A172 (cell line): Measurements from ENCODE around the gene IQSEC3. TPM values are rescaled to one million over a fixed set of nuclear protein-coding genes. Genes with fewer than 3 reads are reported as not detected.
"Not testable (repeated sequence)": the region's sequence is repeated elsewhere in the genome, so short reads cannot be mapped to it uniquely, and the experiment has no call there.

Experiments used
- DNase-seq: peaks from one replicate; pipeline ENCODE4 v3.0.0-alpha.2; 2015; ENCODE audit warnings: low spot score
- total RNA-seq: library from RNA; depleted of rRNA; stranded (reverse); fragments of >200 nt; shearing (Covaris generic); gene quantifications from 2 replicates; pipeline ENCODE4 v1.2.3, GENCODE V29; 2014; rRNA removed

The IQSEC3 gene
- not detected in 2 replicates for total RNA-seq

DNA sequence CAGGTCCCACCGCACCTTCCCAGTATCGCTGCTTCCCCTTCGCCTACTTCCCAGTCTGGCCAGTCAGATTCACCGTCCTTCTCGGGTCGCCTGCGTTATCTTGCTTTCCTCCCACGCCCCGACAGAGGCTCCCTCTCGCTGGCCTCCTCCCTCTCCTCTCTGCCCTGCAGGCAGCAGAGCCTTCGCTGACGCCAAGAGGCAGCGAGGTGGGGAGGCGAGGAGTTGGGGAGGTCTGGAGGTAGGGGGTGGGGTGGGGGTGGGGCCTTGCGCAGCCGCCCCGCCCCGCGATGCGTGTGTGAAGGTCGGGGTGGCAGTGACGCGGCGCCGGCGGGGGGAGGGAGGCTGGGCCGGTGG, at the start of gene IQSEC3:
TSS of gene IQSEC3 (plus strand) at position 340 of the 354 bp plus-strand sequence. CDS start 116 bp downstream, outside the sequence.
- not testable (repeated sequence) for DNase-seq

DNA sequence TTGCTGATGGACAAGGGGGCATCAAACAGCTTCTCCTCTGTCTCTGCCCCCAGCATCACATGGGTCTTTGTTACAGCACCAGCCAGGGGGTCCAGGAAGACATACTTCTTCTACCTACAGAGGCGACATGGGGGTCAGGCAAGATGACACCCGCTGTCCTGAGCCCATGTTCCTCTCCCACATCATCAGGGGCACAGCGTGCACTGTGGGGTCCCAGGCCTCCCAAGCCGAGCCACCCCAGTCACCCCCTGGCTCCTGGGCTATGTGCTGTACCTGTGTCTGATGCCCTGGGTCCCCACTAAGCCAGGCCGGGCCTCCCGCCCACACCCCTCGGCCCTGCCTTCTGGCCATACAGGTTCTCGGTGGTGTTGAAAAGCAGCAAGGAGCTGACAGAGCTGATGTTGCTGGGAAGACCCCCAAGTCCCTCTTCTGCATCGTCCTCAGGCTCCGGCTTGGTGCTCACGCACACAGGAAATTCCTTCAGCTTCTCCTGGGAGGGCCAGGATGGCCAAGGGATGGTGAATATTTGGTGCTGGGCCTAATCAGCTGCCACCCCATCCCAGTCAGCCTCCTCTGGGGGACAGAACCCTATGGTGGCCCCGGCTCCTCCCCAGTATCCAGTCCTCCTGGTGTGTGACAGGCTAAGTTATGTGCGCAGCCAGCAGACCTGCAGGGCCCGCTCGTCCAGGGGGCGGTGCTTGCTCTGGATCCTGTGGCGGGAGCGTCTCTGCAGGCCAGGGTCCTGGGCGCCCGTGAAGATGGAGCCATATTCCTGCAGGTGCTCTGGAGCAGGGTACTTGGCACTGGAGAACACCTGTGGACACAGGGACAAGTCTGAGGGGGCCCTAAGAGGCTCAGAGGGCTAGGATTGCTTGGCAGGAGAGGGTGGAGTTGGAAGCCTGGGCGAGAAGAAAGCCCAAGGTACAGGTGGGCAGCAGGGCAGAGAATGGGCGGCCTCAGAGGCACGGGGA, 48.9 kb upstream of the IQSEC3 start:
- DNase-seq: not testable (repeated sequence)

DNA sequence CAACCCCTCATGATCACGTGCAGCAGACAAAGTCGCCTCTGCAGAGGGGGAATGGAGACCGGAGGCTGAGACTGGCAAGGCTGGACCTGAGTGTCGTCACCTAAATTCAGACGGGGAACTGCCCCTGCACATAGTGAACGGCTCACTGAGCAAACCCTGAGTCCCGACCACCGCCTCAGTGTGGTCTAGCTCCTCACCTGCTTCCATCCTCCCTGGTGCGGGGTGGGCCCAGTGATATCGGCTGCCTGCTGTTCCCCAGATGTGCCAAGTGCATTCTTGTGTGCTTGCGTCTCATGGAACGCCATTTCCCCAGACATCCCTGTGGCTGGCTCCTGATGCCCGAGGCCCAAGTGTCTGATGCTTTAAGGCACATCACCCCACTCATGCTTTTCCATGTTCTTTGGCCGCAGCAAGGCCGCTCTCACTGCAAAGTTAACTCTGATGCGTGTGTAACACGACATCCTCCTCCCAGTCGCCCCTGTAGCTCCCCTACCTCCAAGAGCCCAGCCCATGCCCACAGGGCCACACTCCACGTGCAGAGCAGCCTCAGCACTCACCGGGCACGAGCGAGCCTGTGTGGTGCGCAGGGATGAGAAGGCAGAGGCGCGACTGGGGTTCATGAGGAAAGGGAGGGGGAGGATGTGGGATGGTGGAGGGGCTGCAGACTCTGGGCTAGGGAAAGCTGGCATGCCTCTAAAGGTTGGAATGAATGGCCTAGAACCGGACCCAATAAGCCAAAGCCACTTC, 47.6 kb upstream of the IQSEC3 start:
- DNase-seq: not testable (repeated sequence)

DNA sequence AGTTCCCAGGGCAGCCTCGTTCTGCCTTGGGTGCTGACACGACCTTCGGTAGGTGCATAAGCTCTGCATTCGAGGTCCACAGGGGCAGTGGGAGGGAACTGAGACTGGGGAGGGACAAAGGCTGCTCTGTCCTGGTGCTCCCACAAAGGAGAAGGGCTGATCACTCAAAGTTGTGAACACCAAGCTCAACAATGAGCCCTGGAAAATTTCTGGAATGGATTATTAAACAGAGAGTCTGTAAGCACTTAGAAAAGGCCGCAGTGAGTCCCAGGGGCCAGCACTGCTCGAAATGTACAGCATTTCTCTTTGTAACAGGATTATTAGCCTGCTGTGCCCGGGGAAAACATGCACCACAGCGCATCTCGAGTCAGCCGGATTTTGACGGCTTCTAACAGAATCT, 46.7 kb upstream of the IQSEC3 start:
- not testable (repeated sequence) for DNase-seq

DNA sequence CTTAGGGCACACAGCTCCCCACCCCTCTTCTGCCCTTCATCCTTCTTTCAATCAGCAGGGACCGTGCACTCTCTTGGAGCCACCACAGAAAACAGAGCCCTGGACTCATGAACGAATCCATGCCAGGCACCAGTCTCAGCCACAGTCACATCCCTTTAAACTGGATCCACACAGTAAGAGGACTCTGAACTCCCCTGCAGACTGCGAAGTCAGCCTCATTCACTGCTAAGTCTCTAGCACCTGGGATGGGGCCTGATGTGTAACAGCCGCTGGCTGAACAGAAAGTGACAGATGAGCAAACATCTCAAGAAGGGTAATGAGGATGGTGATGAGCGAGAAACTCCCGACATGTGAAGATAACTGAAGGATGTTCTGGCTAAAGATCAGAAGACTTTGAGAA, 45.8 kb upstream of the IQSEC3 start:
- no peak for DNase-seq

DNA sequence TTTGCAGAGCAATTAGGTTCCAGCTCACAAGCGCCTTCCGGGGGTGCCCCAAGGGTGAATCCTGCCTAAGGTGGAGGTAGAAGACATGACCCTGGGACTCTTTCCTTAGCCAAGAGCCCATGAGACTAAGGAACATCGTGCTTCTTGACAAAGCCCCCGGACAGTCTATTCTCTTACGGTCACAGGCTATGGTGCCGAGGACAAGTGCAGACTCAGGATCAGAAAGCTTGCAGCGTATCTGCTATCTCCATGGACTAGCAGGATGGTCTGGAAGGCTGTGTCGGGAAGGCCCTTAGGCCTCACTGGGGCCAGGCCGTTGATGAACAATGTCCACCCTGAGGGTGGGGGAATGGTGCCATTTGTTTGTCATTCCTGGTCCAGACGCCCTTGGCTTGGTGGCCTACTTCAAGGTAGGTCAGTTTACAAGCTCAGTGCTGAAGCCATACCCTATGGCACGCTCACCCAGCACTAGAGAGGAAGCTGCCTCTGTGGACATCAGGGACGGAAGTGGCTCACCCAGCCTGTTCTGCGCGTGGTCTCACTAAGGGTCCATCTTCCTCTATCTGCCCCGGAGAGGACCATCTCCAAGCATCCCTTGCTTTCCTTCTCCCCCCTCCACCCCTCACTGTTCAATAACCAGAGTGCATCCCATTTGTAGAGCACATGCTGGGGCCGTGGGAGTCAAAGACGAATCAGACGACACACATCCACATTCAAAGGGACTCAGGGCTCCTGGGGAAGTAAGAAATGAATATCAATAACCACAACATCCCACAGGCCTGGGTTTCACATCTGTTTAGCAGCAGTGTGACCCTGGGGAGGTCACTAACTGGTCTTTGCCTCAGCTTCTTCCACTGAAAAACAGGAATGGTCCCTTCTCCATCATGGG, 45.0 kb upstream of the IQSEC3 start:
- DNase-seq: no peak

DNA sequence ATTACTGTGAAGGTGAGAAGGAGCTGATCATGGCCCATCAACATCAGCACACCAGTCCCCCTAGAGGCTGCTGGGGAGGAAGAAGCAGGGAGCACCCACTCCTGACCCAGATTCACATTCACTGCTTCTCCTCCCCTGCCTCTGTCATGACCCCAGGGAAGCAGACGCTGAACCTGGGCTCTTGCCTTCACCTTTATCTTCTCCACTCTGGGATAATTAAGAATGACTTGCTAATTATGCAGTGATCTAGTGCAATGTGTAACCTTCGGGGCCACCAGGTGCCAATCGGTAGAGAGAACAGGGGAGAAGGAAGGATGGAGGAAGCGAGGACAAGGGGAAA, 44.4 kb upstream of the IQSEC3 start:
- DNase-seq: no peak

DNA sequence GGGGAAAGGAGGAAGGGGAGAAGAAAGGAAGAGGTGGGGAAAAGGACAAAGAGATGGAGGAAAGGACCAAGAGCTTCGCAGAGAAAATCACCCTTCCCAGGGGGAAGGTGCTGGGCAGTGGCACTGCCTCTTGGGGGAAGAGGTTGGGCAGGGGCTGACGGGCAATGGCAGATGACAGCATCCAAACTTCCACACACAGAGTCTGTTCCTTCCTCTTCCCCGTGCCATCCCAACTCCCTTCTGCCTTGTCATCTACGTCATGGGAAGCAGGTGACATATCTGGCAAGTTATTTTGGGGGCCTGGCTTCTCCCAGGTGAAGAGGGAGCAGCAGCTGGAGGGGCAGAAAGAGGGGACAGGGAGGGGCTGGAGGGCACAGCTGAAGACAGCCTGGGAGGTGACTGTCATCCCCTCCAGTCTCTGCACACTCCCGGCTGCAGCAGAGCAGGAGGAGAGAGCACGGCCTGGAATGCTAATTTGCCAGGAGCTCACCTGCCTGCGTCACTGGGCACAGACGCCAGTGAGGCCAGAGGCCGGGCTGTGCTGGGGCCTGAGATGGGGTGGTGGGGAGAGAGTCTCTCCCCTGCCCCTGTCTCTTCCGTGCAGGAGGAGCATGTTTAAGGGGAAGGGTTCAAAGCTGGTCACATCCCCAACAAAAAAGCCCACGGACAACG, 43.9 kb upstream of the IQSEC3 start:
- DNase-seq: no peak

DNA sequence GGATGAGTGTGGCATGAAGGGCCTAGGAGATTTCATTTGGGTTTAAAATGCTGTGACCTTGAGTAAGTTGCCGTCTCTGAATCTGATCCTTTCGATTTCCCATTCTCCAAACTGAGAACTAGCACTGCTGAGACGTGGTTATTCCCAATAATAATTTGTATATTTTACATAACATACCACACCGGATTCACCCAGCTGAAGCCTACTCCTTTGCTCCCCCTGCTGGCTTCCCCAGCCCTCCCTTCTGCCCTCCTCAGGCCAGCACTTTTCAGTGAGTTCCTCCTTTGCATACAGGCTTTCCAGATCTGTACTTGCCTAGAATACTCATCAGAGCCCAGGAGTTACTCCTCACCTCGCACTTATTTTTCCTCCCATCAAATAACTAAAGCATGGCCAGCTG, 38.7 kb upstream of the IQSEC3 start:
- not testable (repeated sequence) for DNase-seq

DNA sequence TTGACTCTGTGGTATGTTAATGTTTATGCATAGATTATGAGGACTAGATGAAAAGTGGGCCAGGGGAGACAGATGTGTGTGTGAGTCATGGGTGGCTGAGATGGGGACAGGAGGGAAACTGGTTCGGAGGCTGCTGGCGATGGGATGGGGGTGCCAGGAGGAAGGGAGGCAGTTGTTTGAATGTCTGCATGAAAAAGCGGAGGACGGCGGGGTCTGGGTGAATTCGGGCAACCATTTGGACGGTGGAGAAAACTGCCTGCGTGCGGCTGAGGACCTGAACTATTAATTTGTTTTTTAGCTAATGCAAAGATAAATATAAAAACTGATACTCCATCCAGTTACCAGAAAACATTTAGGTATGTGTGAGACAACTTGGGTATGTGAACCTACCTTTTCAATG, 27.8 kb upstream of the IQSEC3 start:
- DNase-seq: not testable (repeated sequence)

DNA sequence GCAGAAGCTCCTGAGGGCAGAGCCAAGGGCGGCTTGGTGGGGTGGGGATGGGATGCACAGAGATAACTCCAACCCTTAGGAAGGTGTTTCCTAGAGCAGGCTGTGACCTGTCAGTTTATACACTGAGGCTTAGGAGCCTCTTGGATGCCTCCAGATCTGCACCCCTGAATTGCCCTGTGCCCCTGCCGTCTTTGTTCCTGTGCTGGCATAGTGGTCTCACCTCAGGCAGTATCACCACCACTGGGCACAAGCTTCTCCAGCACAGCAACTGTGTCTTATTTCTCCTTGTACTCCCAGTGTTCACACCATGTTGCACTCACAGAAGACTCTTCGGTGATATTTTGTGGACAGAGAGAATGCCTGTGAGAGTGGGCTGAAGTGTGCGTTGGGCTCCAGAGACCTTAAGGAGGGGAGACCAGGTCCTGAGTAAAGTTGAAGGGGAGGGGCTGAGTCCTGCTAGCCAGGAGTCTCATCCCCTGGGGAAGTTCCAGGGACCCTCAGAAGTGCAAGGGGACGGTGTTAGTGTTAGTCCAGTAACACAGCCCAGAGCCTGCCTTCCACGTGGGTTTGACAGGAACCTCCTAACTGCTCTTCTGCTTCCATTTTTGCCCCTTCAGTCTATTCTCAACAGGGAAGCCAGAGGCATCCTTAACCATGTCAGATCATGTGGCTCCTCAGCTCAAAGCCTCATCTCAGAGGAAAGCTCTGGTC, 26.9 kb upstream of the IQSEC3 start:
- not testable (repeated sequence) for DNase-seq

DNA sequence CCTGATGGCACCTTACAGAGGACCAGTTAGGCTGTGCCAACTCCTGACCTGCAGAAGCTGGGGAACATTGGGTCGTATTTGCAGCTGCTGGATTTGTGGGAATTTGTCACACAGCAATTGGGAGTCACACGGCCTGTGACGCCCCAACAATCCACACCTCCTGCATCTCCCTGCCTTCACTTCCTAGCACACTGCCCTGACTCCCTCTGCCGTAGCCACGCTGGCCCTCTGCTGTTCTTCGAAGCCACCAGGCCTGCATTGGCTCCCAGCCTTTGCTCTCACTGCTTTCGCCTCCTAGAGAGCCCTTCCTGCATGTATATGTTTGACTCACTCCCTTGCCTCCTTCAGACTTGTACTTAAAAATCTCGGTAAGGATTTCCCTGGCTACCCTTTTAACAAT, 22.2 kb upstream of the IQSEC3 start:
- not testable (repeated sequence) for DNase-seq

DNA sequence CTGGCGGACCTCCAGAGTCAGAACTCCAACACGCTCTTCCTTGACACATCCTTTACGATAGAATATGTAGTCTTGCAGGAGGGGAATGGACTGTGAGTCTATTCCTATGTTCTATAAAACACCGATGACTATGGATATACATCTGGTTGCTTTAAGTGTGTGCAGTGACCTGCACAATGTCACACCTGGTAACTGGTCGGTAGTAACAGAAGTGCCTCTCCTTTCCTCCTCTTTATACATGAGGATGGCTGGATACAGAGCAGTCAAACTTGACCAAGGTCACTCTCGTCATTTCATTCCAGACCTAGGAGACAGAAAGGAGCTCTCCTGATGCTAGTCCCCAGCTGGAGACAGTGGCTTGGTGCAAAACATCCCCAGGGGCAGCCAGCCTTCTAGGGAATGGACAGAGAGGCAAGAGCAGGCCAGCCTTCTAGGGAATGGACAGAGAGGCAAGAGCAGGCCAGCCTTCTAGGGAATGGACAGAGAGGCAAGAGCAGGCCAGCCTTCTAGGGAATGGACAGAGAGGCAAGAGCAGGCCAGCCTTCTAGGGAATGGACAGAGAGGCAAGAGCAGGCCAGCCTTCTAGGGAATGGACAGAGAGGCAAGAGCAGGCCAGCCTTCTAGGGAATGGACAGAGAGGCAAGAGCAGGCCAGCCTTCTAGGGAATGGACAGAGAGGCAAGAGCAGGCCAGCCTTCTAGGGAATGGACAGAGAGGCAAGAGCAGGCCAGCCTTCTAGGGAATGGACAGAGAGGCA, 21.2 kb upstream of the IQSEC3 start:
- not testable (repeated sequence) for DNase-seq

DNA sequence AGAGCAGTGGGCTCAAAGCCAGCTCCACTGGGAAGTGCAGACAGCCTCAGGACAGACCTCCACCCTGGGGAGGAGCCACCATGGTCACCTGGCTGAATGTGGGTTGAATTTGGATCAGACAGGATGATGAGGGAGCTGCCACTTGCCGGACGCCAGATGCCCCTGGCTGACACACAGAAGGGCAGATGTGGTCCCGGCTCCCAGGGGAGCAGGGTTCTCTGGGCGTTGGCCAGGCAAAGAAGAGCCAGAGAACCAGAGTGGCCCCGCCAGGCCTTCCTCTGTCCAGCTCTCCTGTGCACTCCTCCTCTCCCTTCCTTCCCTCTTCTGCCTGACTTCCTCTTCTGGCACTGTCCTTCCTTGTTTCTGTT, 20.6 kb upstream of the IQSEC3 start:
- not testable (repeated sequence) for DNase-seq

DNA sequence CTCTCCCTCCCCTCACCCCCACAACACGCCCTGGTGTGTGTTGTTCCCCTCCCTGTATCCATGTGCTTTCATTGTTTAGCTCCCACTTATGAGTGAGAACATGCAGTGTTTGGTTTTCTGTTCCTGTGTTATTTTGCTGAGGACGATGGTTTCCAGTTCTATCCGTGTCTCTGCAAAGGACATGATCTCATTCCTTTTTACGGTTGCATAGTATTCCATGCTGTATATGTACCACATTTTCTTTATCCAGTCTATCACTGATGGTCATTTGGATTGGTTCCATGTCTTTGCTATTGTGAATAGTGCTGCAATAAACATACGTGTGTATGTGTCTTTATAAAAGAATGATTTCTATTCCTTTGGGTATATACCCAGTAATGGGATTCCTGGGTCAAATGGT, 20.0 kb upstream of the IQSEC3 start:
- DNase-seq: not testable (repeated sequence)

DNA sequence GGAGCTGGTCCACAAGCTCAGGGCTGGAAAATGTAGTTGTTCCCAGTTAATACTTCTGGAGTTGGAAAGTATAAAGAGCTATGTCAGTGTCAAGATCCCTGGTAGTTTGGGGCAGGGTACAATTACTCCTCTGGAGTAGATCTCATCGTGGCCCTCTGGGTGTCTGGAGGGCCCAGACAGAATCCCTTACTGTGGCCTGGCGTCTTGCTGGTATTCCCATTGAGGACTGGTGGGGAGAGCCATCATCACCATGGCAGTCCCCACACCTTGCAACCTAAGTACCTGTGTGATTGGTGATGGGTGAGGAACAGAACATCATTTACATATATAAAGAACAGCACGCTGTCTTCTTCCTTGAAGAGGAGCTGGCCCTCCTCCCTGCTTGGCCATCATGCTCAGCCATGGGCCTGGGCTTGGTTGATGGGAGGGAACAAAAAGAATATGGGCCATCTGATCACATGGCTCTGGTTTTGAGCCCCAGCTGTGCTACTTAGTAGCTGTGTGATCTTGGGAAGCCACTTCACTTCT, 18.8 kb upstream of the IQSEC3 start:
- DNase-seq: not testable (repeated sequence)

DNA sequence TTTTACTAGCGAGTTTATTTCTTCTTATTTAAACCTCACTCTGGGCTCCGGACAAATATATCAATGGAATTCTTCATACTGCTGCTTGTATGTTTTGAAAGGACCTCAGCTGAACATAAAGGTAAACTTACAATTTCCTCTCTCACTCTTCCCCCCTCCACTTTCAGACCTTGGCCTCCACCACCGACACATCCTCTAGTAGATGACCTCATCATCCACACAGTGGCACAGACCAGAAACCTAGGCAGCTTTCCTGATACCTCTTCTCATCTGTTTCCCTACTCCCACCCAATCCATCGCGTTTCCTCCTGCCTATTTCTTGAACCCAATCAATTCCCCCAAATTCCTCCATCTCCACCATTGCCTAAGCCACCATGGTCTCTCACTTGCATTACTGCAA, 17.4 kb upstream of the IQSEC3 start:
- not testable (repeated sequence) for DNase-seq

DNA sequence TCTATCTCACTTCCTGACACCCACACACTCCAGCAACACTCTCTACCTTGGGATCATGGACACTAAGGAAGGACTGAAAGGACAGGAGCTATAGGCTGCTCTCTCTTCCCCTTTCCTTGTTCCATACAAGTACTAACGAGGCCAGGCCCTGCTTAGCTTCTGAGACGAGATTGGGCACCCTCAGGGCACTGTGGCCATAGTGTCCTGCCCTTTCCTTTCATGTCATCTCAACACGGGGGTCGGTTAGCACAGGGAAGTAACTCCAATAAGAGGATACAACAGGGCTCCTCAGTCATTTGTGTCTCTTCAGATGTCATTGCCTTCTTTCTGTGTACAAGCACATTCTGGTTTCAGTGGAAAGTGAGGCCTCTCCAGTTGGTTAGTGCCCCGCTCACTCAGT, 15.5 kb upstream of the IQSEC3 start:
- DNase-seq: not testable (repeated sequence)

DNA sequence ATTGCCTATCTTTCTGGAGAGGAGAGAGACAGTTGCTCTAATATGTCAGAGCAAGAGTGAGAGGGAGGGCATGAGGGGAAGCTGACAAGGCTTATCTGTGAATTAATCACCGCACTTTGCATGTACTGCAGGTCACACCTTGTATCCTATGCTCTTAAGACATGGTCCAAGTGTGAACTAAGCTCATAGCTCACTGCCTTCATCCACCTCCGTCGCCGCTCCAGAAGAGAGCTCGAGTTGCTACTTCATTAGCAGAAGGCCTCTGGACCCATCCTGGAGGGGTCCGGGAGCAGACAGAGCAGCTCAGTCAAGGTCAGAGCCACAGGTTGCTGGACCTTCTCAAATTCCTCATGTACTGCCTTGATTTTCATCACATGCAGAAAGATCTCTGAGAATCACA, 14.6 kb upstream of the IQSEC3 start:
- DNase-seq: not testable (repeated sequence)
